Kasumi-1 (cell line): ENCODE results near the gene DEUP1.
"Not testable (repeated sequence)": the region's sequence is repeated elsewhere in the genome, so short reads cannot be mapped to it uniquely, and the experiment has no call there.

ENCODE experiments used
- DNase-seq, 2 experiments: peaks; one replicate each; lab custom pipeline; 2025; lab: John Stamatoyannopoulos, UW

DEUP1 gene

GRCh38 chr11:93361435-93361834 lies 30.9 kb downstream of the DEUP1 start:
- no peak for DNase-seq

GRCh38 chr11:93368022-93368421 lies 37.5 kb downstream of the DEUP1 start:
- DNase-seq, result no peak

DNA sequence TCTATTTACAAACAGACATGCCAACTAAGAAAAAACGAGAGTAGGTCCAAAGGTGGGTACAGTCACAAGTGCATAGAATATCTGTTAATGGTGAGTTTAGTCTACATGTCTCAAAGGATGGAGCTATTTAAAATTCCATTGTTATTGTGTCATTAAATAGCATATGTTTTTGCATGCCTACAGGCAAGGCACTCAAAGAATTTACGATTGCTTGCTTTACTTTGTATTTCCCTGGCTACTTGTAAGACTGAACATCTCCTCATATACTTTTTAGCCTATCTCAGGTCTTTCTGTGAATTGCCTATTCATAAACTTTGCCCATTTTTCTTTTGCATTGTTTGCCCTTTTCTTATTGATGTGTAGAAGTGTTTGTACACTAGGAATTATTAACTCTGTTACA lies 39.7 kb downstream of the DEUP1 start:
- no peak for DNase-seq

DNA sequence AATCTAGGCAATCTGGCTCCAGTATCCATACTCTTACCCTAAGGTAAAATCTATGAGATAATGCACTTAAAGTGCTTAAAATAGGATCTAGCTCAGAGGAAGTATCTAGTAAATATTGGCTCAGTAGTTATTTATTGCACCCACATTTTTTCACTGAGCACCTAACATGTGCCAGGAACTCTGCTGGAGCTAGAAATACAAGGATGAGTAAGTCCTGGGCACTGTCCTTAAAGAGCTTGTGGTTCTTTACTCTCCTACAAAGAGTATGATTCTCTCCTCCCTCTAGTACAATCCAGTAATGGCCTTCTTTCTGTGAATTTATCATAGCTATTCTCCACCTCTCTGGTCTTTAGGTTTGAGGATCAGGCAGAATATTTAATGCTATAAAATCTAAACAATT lies 59.2 kb downstream of the DEUP1 start:
- DNase-seq, result no peak

DNA sequence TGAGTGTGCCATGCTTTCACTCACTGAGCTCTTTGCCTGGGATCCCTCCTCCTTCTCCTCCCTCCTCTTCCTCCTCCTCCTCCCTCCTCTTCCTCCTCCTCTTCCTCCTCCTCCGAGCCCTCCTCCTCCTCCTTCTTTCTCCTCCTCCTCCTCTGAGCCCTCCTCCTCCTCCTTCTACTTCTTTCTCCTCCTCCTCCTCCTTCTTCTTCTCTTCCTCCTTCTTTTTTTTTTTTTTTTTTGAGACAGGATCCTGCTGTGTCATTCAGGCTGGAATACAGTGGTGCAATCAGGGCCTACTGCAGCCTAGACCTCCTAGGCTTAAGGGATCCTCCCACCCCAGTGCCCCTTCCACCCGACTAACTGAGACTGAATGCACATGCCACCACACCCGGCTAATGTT lies 62.3 kb downstream of the DEUP1 start:
- DNase-seq, result no peak

DNA sequence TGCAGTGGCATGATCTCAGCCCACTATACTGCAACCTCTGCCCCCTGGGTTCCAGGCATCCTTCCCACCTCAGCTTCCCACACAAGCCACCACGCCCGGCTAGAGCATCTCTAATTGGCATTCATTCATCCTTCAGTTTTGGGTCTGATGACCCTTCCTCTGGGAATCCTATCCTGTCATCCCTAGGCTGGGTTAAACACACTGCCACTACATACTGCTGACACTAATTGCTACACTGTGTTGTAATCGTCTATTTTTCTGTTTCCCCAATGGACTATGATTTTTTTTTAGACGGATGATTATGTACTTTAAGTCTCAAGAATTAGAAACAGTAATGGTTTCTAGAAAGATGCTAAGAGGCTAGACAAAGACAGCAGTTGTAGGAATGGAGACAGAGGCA lies 62.8 kb downstream of the DEUP1 start:
- no peak for DNase-seq

DNA sequence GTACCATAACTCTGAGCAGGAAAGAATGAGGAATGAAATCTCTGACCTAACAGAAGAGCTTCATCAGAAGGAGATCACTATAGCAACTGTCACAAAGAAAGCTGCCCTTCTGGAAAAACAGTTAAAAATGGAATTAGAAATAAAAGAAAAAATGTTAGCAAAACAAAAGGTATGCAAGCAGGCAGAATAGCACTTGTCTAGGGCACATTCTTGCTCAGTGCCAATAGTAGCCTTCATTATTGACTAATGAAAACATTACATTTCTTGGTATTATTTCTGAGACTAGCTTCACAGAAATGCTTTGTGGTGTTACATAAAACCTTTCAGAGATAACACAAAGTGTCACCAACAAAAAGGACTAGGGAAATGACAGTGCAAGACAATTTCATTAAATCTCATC lies 63.9 kb downstream of the DEUP1 start:
- DNase-seq, result no peak

DNA sequence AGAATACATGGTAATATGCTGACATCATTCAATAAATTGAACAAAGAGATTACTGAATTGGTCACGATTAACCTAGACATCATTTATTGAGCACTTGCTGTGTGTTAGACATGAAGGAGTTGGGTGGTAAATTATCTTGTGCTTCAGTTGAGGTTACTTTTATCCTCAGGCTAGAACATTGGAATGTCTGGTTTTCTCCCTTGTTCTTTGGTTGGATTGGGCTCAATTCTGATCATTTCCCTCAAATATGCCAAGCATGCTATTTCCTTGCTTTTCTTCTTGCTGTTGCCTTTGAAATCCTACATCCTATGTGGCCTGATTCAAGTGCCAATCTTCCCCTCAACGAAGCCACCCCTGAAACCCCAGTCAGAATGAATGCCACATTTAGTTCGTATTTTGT lies 65.8 kb downstream of the DEUP1 start:
- DNase-seq, result no peak

DNA sequence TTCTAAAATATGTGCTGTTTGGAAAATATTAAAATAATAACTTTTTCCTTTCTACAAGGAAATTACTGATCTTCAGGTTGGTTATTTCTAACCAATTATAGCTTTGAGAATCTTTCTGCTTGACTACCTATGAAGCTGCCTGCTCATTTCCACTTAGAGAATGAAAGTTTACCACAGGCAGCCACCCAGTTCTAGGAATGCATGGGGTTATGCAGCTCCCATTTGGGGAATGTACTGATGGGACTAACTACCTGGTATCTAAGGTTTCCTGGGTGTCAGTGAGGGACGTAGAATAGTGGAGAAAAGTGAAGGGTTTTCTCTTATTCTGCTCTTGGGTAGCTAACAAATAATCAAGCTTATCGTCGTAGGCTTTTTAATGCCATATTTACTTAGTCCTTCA lies 73.4 kb downstream of the DEUP1 start:
- DNase-seq, result no peak

DNA sequence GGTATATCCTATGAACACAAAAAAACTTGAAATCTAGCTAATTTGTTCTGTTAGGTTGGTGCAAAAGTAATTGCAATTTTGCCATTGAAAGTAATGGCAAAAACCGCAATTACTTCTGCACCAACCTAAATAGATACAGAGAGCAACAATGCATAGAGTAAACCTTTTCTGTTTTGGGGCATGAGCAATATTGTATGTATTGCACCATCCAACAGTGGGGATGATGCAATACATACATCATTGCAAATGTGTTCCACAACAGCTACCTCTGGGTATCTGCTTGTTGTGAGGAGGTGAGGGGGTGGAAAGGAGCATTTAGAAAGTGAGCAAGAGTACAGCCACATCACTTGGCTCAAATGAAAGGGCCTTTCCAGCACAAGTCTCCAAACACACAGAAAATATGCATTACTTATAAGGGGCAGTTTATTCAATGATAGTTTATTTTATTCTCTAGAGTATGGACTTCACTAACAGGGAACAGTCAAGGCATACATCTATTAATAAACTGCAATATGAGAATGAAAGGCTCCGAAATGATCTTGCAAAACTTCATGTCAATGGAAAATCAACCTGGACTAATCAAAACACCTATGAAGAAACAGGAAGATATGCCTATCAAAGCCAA lies 77.3 kb downstream of the DEUP1 start:
- DNase-seq, result no peak

- DNase-seq, result no peak
Measured at GRCh38 chr11:93410441-93410840, 79.9 kb downstream of the DEUP1 start.

- DNase-seq, result no peak
Measured at GRCh38 chr11:93411705-93412104, 81.2 kb downstream of the DEUP1 start.

DNA sequence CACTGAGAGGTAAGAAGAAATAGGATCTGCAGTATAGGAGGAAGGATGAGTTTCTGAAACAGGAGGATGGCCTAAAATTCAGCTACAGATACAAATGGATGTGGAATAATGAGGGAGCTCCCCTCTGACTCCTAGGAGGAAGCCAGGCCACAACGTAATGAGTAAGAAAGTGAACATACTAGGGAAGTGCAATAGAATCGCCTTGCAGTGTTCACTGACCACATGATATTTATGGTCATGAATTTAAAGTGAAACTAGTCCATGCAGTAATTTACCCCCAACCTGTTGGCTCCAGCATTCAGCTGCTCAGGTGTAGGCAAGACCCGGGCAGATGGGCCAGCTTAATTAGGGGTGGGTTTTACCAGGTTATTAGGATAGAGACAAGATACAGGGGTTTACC lies 101.7 kb downstream of the DEUP1 start:
- no peak for DNase-seq

DNA sequence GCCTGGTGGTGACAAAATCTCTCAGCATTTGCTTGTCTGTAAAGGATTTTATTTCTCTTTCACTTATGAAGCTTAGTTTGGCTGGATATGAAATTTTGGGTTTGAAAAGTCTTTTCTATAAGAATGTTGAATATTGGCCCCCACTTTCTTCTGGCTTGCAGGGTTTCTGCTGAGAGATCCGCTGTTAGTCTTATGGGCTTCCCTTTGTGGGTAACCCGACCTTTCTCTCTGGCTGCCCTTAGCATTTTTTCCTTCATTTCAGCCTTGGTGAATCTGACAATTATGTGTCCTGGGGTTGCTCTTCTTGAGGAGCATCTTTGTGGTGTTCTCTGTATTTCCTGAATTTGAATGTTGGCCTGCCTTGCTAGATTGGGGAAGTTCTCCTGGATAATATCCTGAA lies 112.7 kb downstream of the DEUP1 start:
- DNase-seq, result not testable (repeated sequence)

GRCh38 chr11:93444617-93445073 lies 114.1 kb downstream of the DEUP1 start:
- DNase-seq, result no peak

- no peak for DNase-seq
Measured at GRCh38 chr11:93458286-93458685, 127.7 kb downstream of the DEUP1 start.

DNA sequence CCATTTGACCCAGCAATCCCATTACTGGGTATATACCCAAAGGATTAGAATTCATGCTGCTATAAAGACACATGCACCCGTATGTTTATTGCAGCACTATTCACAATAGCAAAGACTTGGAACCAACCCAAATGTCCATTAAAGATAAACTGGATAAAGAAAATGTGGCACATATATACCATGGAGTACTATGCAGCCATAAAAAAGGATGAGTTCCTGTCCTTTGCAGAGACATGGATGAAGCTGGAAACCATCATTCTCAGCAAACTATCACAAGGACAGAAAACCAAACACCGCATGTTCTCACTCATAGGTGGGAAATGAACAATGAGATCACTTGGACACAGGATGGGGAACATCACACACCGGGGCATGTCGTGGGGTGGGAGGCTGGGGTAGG lies 133.1 kb downstream of the DEUP1 start:
- DNase-seq, result not testable (repeated sequence)

DNA sequence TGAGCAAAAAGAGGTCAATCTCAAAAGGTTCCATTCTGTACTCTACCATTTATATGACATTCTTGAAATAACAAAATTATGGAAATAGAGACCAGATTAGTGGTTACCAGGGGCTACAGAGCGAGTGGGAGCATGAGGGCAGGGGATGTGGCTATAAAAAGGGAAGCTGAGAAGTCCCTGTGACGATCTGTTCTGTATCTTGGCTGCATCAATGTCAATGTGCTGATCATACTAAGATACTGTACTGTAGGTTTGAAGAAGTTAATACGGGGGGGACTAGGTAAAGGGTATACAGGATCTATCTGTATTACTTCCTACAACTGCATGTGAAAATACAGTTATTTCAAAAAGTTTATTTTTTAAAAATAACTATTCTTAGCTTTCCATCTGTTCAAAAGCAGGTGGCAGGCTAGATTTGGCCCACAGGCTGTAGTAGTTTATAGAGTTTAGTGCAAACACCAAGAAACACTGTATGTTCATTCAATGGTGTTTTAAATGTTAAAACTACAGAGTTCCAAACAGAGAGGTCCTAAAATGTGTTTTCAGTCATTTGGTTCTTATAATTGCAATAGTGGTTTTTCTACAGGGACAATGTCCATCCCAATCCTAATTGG lies 134.5 kb downstream of the DEUP1 start:
- DNase-seq, result peak; percentile 23 to 43

- DNase-seq, result no peak
Measured at GRCh38 chr11:93467054-93467453, 136.5 kb downstream of the DEUP1 start.

DNA sequence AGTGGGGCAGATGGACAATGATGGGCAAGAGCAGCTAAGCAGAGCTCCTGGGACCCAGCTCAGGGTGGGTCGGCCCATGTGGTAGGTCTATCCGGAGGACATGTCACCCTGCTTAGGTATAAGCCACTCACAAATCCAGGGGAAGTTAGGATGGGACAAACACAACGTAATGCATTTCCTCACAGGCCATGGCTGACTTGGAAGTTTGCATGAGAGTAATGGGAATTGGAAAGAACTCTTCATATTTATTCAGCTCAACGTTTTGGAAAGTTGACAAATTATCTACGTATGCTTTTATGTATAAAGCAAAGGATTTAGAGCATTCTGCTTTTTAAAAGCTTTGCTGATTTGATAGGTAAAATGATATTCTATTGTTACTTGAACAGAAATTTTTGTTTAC lies 137.7 kb downstream of the DEUP1 start:
- DNase-seq, result no peak

DNA sequence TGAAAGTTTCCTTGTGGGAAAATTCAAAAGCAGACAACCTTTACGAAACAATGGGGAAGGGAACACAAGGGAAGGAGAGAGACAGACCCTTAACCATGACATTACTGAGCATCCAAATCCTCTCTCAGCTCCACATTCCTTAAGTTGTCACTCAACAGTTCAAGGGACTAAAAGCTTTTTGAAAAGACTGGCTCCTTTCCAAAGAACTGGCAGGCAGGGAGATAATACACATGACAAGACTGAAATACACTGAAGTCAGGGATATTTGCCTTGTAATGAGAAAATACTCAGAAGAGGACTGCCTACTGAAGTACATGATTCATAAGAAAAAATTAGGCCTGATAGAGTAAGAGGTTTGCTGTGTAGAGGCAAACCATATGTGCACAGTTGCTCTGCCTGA lies 143.6 kb downstream of the DEUP1 start:
- no peak for DNase-seq

DNA sequence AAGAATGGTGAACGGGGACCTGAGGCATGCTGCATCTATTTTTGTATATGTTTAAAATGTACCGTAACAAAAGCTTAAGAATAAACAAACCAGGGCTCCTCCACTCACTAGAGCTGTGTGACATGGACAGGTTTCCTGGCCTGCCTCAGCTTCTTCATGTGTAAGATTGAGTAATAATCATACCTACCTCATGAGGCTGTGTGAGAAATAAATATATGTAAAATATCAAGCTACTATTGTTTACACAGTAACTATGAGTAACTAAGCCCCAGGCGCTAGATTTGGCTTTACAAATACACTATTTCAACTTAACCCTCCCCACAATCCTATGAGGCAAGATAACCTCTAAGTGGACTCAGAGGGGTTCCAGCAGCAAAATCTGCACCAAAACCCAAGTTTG lies 146.3 kb downstream of the DEUP1 start:
- DNase-seq, result no peak

DNA sequence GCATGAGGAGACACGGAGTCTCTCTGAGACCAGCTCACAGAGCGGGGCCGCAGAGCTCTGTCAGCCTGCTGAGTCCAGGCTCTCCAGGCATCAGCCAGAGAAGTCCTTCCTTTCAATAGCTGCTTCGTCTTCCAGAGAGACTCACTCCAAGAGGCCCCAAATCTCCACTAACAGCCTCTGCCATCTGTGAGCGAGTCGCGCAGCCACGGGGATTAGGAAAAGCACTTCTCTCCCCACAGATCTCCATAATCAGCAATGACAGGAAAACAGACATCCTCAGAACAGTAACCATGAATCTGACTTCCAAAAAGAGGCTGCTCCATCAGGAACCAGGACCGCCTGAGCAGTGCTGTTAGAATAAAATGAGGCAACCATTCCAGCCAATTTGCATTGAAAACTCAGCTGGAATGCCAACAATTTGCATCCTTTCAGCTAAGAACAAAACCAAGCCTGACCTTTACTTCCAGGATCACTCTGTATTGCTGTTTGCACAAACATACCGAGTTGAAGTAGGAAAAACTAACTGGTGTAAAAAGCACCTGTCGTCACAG lies 147.2 kb downstream of the DEUP1 start:
- DNase-seq, result no peak

- DNase-seq, result no peak
Measured at GRCh38 chr11:93478841-93479240, 148.3 kb downstream of the DEUP1 start.
